Panc1 (cell line): ENCODE measurements around the gene SPECC1. TPM values are rescaled to one million over a fixed set of nuclear protein-coding genes. Genes with fewer than 3 reads are reported as not detected.
A peak's percentile ranks its signal among the peaks of the same experiment; 100 is the strongest.

Experiments used
- ATAC-seq: fragments of 200-7000 bp; cut with Tn5 transposase; 2 replicates; pipeline ENCODE4 v1.9.1; 2020; ENCODE audit warnings: mild to moderate bottlenecking, moderate library complexity
- BruUV-seq: library from RNA; stranded (reverse); fragments of 400-500 nt; replicated peaks from 2 replicates; lab custom pipeline; 2021; lab: Mats Ljungman, UMichigan
- CTCF ChIA-PET: fragments of 300-600 bp; sonication (Branson Sonifier 250); formaldehyde crosslinking; loops from one replicate; lab custom pipeline; 2022; ENCODE audit warnings: antibody characterized with exemption; lab: Charles Lee
- POLR2A ChIA-PET: fragments of 300-600 bp; sonication (Branson Sonifier 250); formaldehyde crosslinking; loops from one replicate; lab custom pipeline; 2022; ENCODE audit warnings: antibody characterized with exemption; lab: Charles Lee
- DNase-seq: peaks from one replicate; pipeline ENCODE4 v3.0.0-alpha.2; 2010; ENCODE audit warnings: low read depth, low spot score
- H3K27ac ChIP-seq: 2 replicates; pipeline ENCODE4 v1.5.1; 2011; ENCODE audit warnings: mild to moderate bottlenecking, low read length, inconsistent platforms
- H3K27me3 ChIP-seq: fragments of 200-500 bp; sonication (Bioruptor generic); 2 replicates; pipeline ENCODE4 v1.6.0; 2014; ENCODE audit warnings: low read length, inconsistent platforms; ENCODE audit not compliant: control insufficient read depth, insufficient read depth
- H3K36me3 ChIP-seq: fragments of 200-500 bp; sonication (Bioruptor generic); 2 replicates; pipeline ENCODE4 v1.5.1; 2014; ENCODE audit warnings: inconsistent platforms, mild to moderate bottlenecking, low read length, moderate library complexity; ENCODE audit not compliant: control insufficient read depth, insufficient read depth
- H3K4me1 ChIP-seq: 2 replicates; pipeline ENCODE4 v1.5.1; 2011; ENCODE audit warnings: inconsistent platforms, mild to moderate bottlenecking, low read length, moderate library complexity; ENCODE audit not compliant: control insufficient read depth, insufficient read depth
- H3K4me3 ChIP-seq, 2 experiments: 2 replicates each; pipeline ENCODE4 v1.5.1; 2011 to 2012; ENCODE audit warnings: low read depth in 2 of 2, low read length in 2 of 2, mild to moderate bottlenecking in 2 of 2, inconsistent platforms in 1 of 2, moderate library complexity in 1 of 2
- H3K9me3 ChIP-seq: fragments of 200-500 bp; sonication (Bioruptor generic); 2 replicates; pipeline ENCODE4 v1.5.1; 2014; ENCODE audit warnings: low read depth, mild to moderate bottlenecking, inconsistent platforms, low read length, moderate library complexity; ENCODE audit not compliant: control insufficient read depth, insufficient read depth
- POLR2AphosphoS5 ChIP-seq: IDR thresholded peaks from 2 replicates; pipeline ENCODE4 v1.6.1; 2012; ENCODE audit warnings: mild to moderate bottlenecking, low read depth, low read length, moderate library complexity
- REST ChIP-seq, 2 experiments: IDR thresholded peaks; 2 replicates each; pipeline ENCODE4 v1.6.1; 2011 to 2012; ENCODE audit warnings: low read depth in 2 of 2, control low read depth in 1 of 2, low read length in 1 of 2, mild to moderate bottlenecking in 1 of 2, moderate library complexity in 1 of 2; ENCODE audit not compliant: insufficient read depth in 1 of 2
- SIN3A ChIP-seq: IDR thresholded peaks from 2 replicates; pipeline ENCODE4 v1.6.1; 2012; ENCODE audit warnings: low read depth, mild to moderate bottlenecking, low read length, moderate library complexity, borderline replicate concordance; ENCODE audit not compliant: insufficient read depth
- TCF7L2 ChIP-seq: IDR thresholded peaks from 2 replicates; pipeline ENCODE4 v1.6.1; 2011; ENCODE audit warnings: mild to moderate bottlenecking, low read depth, low read length, inconsistent platforms
- in situ Hi-C: cut with HindIII; loops from 2 replicates; pipeline ENCODE4 v1.10.0; 2016; ENCODE audit warnings: low sequenced_read_pairs, low pct_unique_long_range_greater_than_20kb
- intact Hi-C: fragments of 100-400 bp; cut with micrococcal nuclease; formaldehyde crosslinking; loops from one replicate; pipeline ENCODE4 v1.10.0; 2022; ENCODE audit not compliant: unreplicated experiment
- total RNA-seq: library from RNA; stranded (reverse); gene quantifications from one replicate; pipeline ENCODE4 v1.2.1, GENCODE V29; 2021; ENCODE audit not compliant: unreplicated experiment
- TF ChIP-seq, protein P1 (sequence below): fragments of 450-650 bp; IDR thresholded peaks from 2 replicates; pipeline ENCODE4 v1.5.1; 2017; ENCODE audit warnings: mild to moderate bottlenecking

The SPECC1 gene
- total RNA-seq, 1 experiment from 2014 or later, result 80.8 TPM

DNA sequence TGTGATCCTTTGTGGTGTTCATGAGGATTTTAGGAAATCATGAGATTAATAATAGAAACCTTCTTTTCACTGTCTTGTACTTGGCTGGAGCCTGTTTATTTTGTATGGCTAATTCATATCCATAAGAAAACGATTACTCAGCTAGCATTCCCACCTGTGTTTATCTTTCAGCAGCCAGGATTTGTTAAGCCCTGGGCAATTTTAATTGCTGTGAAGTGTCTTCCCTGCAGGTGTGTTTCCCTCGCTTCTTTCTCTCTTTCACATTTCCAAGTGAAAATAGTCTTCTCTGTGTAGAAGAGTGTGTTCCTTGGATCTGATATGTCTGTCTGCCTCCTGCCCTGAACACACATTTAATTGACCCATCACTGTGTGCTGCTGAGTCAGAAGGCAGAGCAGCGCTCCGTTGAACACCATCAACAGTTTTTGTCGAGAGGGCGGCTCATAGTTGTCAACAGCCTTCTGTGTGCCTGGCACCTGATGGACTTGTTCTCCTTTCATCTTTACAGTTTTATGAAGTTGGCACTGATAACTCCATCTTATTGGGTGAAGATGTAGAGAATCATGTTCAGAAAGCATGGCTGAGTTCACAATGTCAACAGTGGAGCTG, 83.2 kb downstream of the SPECC1 start:
- no peak for DNase-seq
- peak overlapping the region; percentile 85 for H3K27ac ChIP-seq

GRCh38 chr17:20092973-20093626, 83.9 kb downstream of the SPECC1 start:
- Histone ChIP-seq H3K36me3 (no peaks in the 10 kb centered on the region), H3K4me3 (no peak overlapping the region), H3K27ac (peak overlapping the region; percentile 85), H3K4me1 (peaks cover 58% of the 10 kb centered on the region), H3K27me3 (no peaks in the 10 kb centered on the region), H3K9me3 (no peaks in the 10 kb centered on the region)
- in situ Hi-C loops, result no loop called here
- no peak for ATAC-seq
- ChIA-PET POLR2A (no interaction called here), CTCF (no interaction called here)
- intact Hi-C loops, result loop anchor here (5.0 kb wide), 1 partner anchor 81 kb away; no protein-coding TSS in a partner anchor
- TF ChIP-seq TCF7L2, result no peak
- no peak for TF ChIP-seq SIN3A
- TF ChIP-seq REST (IDR thresholded peaks at IDR 0.05; ENCODE audit: insufficient read depth in 1 of 2, low read depth in 2 of 2, low read length in 1 of 2), result no peak
- TF ChIP-seq POLR2AphosphoS5, result no peak
- TF ChIP-seq, protein P1, sequence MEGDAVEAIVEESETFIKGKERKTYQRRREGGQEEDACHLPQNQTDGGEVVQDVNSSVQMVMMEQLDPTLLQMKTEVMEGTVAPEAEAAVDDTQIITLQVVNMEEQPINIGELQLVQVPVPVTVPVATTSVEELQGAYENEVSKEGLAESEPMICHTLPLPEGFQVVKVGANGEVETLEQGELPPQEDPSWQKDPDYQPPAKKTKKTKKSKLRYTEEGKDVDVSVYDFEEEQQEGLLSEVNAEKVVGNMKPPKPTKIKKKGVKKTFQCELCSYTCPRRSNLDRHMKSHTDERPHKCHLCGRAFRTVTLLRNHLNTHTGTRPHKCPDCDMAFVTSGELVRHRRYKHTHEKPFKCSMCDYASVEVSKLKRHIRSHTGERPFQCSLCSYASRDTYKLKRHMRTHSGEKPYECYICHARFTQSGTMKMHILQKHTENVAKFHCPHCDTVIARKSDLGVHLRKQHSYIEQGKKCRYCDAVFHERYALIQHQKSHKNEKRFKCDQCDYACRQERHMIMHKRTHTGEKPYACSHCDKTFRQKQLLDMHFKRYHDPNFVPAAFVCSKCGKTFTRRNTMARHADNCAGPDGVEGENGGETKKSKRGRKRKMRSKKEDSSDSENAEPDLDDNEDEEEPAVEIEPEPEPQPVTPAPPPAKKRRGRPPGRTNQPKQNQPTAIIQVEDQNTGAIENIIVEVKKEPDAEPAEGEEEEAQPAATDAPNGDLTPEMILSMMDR, result no peak; the same call in 1 of the 2 replicates
- no TSS peak for BruUV-seq
- DNase-seq, result no peak

More for the DNA sequence above, 83.2 kb downstream of the SPECC1 start:
- Histone ChIP-seq H3K27me3 (no peaks in the 10 kb centered on the region), H3K36me3 (no peaks in the 10 kb centered on the region), H3K4me1 (peaks cover 58% of the 10 kb centered on the region), H3K4me3 (no peak overlapping the region), H3K9me3 (no peaks in the 10 kb centered on the region)
- TF ChIP-seq SIN3A (no peak), TCF7L2 (peak; percentile 88)
- BruUV-seq, result no TSS peak
- intact Hi-C loops, result loop anchor here (5.0 kb wide), 1 partner anchor 80 kb away; no protein-coding TSS in a partner anchor
- ChIA-PET POLR2A (no interaction called here), CTCF (no interaction called here)
- in situ Hi-C loops, result no loop called here
- peak; percentile 33; the same call in 1 of the 2 replicates for ATAC-seq

DNA sequence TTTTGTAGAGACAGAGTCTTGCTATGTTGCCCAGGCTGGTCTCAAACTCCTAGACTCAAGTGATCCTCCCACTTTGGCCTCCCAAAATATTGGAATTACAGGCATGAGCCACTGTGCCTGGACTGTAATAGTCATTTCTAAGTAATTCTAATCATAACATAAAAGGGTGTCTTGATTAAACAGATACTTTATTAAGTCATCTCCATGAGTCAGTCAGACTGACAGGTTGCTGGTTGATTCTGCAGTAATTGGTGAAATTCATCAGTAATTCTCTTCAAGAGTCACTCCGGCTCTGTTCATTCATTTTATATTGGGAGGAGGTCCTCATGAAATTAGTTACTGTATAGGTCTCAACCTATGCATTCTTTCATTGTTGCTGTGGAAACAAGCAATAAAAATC, 85.6 kb downstream of the SPECC1 start:
- ChIA-PET CTCF (interaction anchor here (1.0 kb wide), 1 partner anchor 102 kb away, joined by 5 read pairs; no protein-coding TSS in a partner anchor), POLR2A (no interaction called here)
- intact Hi-C loops (loop anchor here (5.0 kb wide), 1 partner anchor 82 kb away; no protein-coding TSS in a partner anchor), in situ Hi-C loops (no loop called here)
- H3K36me3 ChIP-seq, result no peaks in the 10 kb centered on the region
- DNase-seq, result no peak
- ATAC-seq, result no peak
- TF ChIP-seq SIN3A, result no peak
- TF ChIP-seq, protein P1, result no peak
- no peak for TF ChIP-seq POLR2AphosphoS5
- no peak for TF ChIP-seq REST (IDR thresholded peaks at IDR 0.05; ENCODE audit: insufficient read depth in 1 of 2, low read depth in 2 of 2, low read length in 1 of 2)
- TF ChIP-seq TCF7L2, result no peak
- no peaks in the 10 kb centered on the region for H3K27me3 ChIP-seq
- peaks cover 58% of the 10 kb centered on the region for H3K4me1 ChIP-seq
- H3K27ac ChIP-seq, result peak overlapping the region; percentile 85
- H3K4me3 ChIP-seq, result no peak overlapping the region
- no peaks in the 10 kb centered on the region for H3K9me3 ChIP-seq
- BruUV-seq, result no TSS peak
